GM19452 (cell line): Measurements from ENCODE around the gene ABHD2.

ENCODE experiments used
- ATAC-seq: cut with Tn5 transposase; IDR thresholded peaks from one replicate; pipeline ENCODE4 v1.9.1; 2021; ENCODE audit not compliant: unreplicated experiment

The ABHD2 gene

DNA sequence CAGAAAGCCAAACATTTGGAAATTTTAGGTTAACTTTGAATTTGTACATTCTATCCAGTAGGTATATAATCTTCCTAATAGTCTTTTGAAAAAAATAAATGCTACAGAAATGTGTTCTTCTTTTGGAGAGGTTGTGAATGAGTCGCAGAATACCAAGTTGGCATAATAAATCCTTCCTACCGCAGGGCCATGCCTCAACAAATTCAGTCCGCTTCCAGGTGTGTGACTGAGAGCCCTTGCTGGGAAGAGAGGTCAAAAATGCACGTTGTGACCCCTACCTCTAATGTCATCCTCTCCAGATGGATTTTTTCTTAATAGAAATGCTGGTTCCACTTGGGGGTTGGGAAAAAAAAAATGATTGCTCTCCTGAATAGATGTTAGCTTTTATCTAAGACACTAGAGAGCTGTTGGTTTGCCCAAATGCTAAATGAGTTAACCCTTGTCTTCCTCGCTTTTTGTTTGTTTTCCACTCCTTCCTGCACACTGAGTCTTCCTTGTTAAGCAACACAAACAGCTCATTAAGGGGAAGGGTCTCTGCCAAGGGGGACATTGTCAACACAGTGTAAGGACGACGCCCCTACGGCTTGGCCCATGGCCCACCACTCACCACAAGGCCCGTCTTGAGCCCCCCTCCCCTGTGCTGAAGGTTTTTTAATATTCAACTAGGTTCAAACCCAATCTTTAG is 99.2 kb downstream of the ABHD2 start:
- no peak for ATAC-seq

DNA sequence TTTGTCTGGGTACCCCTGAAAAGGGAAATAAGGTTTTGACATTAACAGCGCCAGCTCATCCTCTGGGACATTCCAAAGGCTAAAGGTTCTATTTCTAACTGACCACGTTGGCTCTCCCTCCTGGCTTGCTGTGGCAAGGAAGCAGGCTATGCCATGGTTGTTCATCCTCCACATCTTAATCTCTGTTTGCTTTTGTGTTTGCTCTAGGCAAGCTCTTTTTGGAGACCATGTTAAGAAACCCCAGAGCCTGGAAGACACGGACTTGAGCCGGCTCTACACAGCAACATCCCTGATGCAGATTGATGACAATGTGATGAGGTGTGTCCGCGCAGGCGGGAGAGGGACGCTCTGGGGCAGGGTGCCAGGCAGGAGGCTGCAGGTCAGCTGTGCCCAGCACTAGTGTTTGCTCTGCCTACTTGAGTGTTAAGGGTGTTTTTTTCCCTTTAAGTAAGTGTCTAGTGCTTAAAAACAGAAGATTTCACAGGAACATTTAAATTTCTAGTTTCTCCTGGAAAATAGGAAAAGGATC is 99.8 kb downstream of the ABHD2 start:
- ATAC-seq = no peak

DNA sequence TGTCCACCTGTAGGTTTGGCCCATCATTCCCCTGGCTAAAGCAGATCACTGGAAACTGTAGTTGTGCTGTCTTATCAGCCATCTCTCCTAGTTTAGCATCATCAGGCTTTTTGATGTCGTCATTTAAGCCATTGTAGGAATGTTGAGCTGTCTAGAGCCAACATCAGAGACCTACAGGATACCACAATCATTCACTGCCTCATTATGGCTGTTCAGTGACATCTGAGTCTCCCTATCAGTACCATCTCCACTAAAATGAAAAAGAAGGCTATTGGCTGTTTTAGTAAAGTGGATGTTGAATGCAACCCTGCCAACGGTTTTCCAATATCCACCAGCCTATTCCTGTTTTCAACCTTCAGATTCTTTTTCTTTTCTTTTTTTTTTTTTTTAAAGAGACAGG is 103.9 kb downstream of the ABHD2 start:
- ATAC-seq = no peak

DNA sequence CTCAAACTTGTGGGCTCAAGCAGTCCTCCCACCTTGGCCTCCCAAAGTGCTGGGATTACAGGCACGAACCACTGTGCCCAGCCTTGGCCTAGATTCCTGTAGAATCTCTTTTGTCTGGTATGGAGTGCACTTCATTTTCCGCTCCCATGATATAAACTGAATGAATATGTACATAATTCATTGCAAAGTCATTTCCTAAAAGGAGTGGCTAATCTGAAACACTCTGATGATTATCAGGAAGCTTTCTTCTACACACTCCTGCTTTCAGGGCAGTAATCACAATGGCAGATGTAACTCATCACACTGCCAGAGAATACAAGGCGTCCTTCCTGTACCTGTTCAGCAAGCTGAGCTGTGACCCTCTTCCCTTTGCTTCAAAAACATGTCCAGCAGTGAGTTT is 104.5 kb downstream of the ABHD2 start:
- ATAC-seq = no peak

DNA sequence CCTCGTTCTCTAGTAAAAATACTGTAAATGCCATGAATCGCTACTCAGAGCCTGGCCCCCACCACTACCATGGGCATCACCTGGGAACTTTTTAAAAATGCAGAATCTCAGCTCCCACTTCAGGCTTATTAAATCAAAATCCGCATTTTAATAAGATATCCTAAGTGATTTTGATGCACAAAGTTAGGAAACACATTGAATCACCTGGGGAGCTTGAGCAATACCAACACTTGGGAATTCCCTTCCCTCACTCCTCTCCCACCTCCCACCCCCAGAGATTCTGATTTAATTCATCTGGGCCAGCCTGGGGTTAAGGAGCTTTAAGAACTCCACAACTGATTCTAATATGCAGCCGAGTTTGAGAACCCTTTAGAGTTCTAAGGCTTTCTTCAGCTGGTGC is 106.4 kb downstream of the ABHD2 start:
- ATAC-seq = no peak

DNA sequence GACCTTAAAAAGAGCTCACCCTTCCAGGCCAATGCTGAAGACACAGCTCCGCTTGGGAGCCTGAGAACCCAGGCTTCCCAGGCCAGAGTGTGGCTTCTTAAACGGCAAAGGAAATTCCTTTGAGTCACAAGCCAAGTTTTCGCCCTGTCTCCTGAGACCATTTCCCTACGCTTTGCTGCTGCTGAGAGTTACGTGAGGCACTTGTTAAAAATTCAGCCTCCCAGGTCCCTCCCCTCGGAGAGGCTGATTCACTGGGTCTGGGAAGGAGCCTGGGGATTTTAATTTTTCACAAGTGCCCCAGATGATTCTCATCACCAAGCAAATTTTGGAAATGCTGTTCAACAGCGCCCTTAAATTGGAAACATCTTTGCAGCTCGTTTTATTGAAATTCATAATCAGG is 107.6 kb downstream of the ABHD2 start:
- no peak for ATAC-seq

DNA sequence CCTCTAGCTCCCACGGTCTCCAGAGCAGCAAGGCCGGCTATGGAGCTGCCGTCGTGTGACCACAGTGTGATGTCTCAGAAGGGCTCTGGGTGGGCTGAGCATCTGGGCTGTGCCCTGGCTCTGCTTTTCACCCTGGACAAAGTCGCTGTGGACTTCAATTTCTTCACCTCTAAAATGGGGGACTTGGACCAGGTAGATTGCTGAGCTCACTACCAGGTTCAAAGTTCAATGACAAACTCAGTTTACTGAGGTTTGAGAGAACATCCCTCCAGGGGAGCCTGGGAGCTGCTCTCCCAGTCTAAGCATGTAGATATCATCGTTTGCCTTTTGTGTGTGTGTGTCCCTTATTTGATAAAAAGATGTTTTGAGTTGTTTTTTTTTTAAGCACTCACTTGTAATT is 108.0 kb downstream of the ABHD2 start:
- no peak for ATAC-seq

DNA sequence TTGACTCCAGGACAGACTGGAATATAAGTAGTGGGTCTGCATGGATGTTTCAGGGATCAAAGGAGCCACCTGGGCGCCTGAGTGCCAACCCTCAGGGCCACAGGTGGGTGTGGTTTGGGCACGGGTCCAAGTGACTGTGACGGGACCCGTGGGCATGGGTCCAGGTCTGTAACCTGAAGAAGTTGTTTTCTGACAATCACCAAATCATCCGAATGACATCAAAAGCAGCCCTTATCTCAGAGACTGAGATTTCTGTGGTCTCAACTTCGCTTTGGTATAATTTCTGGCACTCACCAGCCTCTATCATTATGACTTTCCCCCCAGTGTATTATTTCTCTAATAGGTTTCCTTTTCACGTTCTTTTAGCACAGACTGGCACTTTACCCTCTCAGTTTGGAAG is 108.7 kb downstream of the ABHD2 start:
- no peak for ATAC-seq

DNA sequence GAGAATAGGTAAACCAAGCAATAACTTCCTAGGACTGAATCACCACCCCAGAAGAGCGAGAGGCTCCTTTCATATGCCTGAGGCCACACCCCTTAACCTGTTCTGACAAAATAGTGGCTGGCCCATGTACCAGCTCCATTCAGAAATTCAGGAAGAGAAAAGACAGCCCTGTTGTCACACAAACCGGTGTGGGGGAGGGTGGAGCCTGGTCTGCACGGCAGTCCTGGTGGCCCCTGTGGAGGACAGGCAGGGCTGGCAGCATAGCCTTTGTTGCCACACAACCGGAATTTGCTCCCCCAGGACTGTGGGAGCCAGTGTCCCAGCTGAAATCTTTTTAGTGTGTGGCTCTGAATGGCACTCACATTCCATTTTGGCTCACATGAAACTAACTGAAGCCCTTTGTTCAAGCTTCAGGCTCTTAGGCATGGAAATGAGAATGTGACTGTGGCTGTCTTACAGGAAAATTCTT is 109.3 kb downstream of the ABHD2 start:
- no peak for ATAC-seq

DNA sequence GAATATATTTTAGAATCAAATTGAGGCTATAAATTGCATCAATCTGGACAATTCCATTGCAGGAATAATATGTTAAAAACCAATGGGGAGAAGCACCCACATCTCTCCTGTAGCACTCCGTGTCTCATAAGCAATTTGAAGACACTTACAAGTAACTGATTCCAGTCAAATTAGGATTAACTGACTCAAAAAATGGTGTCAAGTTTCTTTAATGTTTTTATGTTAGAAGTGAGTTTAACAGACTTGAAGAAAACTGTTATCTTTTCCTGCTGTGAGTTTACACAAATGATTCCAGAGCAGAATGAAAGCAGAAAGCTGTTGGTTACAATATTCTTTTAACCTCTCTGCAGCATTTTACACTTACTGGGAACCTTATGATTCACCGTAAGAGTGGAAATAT is 109.9 kb downstream of the ABHD2 start:
- no peak for ATAC-seq

DNA sequence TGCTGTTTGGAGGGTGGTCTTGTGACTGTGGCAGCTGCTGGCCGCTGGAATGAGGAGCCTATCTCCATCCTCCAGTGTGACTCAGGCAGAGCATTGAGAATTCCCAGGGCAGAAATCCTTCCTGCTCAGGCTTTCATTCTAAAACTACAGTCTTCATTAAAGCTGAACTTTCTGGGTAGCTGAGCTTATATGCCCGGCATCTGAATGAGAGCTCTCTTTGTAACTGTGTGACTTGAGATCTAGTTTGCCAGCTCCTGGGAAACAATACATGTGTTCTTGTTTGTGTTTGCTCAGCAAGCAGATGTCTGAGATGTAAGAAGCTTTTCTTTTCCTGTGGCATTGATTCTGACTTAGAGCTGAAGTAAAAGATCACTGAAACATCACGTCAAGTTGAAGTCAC is 110.7 kb downstream of the ABHD2 start:
- ATAC-seq = no peak

DNA sequence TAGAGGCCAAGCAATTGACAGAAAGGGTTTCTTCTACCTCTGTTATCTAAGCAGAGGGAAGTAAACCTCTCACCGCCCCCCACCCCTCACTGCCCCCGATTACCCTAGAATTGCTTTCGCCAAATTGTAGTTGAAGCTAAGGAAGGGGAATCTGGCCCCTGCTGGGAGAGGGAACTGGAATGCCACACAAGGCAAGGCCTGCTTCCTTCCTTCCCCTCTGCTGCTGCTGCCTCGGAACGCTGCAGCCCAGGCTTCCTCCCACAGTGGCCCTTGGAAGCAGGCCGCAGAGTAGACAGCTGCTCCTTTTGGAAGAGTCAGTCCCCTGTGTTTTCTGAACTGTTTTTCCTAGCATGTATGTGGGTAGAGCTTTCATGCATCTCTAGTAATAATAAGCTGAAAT is 111.5 kb downstream of the ABHD2 start:
- ATAC-seq = no peak

DNA sequence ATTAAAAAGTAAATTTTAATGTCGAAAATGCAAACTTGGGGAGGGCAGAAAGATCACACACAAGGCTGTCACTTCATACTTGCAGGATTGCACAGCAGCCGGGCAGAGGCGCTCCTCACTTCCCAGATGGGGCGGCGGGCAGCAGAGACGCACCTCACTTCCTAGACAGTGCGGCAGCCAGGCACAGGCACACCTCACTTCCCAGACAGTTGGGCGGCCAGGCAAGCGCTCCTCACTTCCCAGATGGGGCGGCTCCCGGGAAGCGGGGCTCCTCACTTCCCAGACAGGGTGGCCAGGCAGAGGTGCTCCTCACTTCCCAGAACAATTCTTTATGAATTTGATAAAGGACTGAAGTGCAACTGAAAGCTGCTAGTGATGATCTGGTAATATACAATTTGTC is 111.9 kb downstream of the ABHD2 start:
- no peak for ATAC-seq

DNA sequence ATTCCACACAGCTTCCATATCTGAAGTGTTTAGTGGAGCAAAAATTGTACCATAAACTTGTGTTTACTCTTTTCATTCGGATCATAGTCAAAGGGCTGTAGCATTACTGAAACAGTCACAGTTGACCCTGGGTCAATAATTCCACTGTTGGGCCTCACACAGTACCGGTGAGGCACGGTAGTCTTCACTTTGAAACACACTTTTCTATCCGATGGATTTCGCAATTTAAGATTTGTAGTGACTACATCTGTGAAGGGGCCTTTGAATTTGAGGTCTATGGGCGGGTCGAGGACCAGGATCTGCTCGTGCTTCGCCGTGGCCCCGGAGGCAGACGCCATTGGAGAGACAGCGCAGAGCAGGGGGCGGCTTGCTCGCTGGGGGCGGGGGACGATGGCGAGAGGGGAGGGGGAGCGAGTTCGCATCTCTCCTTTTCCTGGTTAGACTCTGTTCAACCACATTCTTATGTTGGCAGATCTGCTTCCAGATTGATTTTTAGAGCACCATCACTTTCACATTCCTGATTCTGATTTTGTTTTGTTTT is 113.3 kb downstream of the ABHD2 start:
- ATAC-seq = no peak

DNA sequence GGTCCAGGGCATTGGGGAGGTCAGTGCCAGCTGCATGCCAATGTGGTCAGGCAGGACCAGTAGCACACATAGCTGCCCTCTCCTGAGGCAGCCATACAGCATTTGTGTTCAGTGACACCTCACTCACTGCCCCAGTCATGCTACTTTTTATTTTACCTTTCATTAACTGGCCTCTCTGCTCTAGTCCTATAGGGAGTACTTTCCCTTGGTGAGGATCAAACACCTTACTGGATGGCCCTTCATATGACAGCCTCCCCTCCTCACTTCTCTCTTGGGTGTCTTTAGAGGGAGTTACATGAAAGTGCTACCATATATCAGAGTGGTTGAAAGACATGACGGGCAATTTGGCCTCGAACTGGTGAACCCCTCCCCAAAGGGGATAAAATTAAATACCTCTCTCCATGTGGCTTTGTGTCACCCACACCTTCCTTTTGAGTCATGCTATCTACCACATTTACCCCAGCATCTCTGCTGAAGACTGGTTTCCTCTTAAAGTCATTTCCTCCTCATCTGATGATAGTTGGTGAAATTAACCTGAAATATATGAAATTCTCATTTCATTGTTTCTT is 115.5 kb downstream of the ABHD2 start:
- no peak for ATAC-seq

DNA sequence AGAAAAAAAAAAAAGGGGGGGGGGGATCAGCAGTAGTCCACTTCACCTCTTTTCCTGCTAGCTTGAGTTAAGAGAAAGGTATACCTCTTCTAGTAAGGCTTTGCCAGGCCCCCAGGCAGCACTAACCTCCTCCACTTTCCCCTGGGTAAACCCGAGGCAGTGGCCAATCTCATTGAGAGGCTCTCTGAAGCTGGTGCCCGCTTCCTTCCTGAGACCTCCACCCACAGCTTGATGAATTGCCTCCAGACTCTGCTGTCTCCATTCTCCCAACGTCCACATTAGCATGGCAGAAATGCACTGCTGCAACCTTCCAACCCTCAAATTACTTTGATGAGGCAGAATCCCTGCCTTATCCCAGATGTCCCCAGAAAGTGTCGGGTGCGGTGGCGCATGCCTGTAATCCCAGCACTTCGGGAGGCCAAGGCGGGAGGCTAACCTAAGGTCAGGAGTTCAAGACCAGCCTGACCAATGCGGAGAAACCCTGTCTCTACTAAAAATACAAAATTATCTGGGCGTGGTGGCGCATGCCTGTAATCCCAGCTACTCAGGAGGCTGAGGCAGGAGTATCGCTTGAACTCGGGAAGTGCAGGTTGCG is 117.8 kb downstream of the ABHD2 start:
- ATAC-seq = no peak

DNA sequence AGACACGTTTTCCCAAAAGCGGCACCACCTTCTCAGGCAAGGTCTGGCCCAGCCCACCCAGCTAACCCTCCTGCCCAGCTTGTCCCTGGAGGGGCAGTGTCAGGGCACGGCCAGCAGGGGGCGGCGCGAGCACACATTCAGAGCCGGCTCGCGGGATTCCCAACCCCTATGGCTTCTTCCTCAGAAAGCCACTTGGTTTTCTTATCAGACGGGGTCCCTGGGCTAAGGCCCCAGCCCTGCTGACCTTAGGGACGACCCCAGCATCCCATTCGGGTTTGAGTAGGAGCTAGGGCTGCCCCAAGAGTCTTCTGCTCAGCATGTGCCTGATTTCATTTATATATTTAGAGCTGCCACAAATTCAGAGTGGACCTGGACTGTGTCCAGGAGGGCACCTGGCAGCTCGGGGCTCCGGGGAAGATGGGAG is 118.7 kb downstream of the ABHD2 start:
- peak; percentile 76 for ATAC-seq

DNA sequence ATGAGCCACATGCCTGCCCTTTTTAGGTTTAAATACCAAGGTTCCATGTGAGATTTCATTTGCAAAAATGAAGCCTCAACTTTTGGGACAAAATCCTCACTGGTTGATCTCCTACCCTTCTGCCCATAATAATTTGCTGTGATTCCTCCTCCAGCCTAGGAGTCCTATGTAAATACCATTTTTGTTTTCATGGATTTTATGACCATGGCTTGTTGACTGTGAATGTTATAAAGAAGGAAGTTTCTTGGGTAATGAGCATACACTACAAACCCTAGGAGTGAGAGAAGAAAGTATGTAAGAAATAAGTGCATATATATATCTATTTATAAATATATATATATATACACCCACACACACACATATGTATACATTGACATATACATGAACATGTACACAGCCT is 120.0 kb downstream of the ABHD2 start:
- ATAC-seq = no peak

DNA sequence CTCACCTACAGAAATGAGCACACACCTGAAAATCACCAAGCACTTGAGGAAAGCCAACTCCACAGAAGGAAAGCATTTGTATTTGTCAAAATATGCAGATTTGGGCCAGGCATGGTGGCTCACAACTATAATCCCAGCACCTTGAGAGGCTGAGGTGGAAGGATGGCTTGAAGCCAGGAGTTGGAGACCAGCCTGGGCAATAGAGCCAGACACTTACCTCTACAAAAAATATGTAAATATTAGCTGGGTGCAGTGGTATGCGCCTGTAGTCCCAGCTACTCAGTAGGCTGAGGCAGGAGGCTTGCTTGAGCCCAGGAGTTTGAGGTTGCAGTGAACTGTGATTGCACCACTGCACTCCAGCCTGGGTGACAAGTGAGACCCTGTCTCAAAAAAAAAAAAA is 120.8 kb downstream of the ABHD2 start:
- no peak for ATAC-seq

DNA sequence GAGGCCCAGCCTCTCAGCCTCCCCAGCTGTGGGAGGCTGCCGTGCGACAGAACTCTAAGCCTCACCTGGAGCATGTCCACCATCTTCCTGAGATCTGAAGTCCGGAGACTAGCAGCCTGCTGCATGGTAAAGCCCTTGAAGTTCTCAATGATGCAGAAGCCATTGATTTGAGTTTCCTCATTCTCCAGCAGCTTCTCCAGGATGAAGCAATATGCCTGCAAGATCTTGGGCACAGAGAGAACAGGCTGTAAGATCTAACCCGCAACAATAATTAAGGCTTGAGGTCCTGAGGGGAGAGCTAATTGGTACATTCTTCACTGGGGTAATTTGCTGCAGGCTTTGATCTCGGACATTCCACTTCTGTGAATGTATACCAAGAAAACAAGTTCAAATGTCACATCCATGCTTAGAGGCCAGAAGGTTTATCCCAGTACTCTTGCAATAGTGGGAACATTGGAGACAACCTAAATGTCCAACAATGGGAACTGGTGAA is 123.5 kb downstream of the ABHD2 start:
- no peak for ATAC-seq

DNA sequence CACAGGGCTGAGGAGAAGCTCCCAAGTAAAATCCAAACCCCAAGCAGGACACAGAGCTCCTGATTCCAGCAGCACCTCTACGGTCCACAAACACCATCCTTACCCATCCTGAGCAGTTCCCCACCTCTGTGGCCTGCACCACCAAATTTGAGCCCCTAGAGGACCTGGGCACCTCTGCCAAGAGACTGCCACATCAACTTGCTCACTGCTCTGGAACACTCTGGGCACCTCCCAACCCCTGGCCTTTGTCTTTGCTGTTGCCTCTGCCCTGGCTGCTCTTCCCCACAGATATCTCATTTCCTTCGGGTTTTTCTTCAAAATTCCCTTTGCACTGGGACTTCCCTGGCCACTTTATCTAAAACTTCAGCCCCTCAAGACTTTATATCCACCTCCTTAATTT is 127.4 kb downstream of the ABHD2 start:
- no peak for ATAC-seq

DNA sequence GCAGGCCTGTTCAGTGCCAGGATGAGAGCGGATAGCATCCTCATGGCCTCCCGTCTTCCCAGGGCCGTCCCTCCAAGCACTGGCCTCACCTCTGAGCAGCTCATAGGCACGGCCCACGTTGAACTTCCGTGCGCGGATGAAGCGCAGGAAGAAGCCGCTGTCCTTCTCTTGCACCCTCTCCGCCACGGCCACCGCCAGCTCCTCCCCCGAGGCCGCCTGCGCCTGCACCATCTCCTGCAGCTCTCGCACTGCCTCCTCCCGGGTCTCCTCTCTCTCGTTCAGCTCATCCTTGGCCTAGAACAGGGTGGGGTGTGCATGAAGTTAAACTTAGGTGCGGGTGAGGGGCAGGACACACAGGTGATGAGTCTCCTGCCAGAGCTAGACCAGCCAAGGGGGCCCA is 128.8 kb downstream of the ABHD2 start:
- ATAC-seq = no peak
